KBM-7 (cell line): Measurements from ENCODE around the gene CAMKK2.
"Not testable (repeated sequence)": the region's sequence is repeated elsewhere in the genome, so short reads cannot be mapped to it uniquely, and the experiment has no call there.

Experiments
- DNase-seq: peaks from one replicate; pipeline ENCODE4 v3.0.0-alpha.2; 2015
- in situ Hi-C: fragments of 300-500 bp; cut with MboI; formaldehyde crosslinking; loops from 2 replicates; pipeline ENCODE4 v1.14.3; 2020; ENCODE audit warnings: low sequenced_read_pairs, low pct_unique_long_range_greater_than_20kb, mixed read lengths

CAMKK2 gene

DNA sequence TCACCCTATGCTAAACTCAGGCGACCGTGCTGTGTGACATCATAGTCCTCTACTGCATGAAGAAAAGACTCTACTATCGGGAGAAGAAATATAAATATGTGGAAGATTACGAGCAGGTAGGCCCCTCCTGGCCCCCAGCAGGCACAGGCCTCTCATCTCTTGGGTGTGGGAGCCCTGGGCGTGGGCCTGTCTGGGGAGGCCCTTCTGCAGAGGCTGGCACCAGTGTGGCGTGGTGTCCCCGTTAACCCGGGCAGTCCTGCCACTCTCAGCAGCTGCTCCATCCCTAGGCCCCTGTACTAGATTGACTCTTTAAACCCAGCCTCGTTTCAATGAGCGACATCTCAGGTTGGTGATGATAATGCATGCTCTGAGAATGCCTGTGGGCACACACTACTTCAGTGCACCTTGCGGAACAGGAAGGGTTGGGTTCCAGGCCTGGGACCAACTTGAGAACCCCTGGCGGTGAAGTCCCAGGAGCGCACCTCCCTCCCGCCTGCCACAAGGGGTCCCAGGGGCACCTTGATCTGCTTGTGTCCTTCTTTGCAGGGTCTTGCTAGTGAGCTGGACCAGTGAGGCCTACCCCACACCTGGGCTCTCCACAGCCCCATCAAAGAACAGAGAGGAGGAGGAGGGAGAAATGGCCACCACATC is 63.4 kb downstream of the CAMKK2 start:
- DNase-seq, result no peak
- in situ Hi-C loops, result no loop called here

DNA sequence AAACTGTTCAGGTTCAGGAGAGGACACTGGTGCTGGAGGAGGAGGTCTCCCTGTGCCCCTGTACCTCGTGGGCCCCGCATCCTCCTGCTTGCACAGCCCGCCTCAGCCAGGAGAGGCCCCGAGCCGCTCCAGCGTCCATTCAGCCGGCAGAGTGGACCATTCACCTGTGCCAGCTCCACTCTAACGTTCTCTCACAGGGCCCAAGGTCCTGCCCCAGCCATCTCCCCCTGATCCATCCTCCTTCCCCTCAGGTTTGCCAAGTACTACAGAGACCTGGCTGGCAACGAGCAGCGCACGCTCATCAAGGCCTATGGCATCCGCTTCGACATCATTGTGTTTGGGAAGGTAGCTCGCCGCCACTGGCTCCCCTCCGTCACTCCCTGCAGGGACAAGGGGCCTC is 64.3 kb downstream of the CAMKK2 start:
- in situ Hi-C loops, result no loop called here
- DNase-seq, result no peak

DNA sequence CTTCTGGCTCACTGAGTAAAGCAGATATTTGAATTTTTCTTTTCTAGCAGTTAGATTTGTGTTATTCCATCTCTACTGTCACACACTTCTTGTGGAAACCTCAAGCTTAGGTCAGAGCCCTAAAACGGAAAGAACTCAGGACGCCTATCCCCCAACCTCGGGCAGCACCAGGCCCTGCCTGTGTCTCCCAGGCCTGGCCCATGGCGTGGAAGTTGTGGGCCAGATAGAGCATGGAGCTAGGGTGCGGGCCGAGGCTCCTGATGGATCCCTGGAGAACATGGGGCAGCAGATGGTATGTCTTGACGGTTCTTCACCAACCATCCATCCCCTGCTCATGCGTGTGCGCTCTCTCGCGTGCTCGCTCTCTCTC is 66.0 kb downstream of the CAMKK2 start:
- DNase-seq, result no peak
- in situ Hi-C loops, result no loop called here

DNA sequence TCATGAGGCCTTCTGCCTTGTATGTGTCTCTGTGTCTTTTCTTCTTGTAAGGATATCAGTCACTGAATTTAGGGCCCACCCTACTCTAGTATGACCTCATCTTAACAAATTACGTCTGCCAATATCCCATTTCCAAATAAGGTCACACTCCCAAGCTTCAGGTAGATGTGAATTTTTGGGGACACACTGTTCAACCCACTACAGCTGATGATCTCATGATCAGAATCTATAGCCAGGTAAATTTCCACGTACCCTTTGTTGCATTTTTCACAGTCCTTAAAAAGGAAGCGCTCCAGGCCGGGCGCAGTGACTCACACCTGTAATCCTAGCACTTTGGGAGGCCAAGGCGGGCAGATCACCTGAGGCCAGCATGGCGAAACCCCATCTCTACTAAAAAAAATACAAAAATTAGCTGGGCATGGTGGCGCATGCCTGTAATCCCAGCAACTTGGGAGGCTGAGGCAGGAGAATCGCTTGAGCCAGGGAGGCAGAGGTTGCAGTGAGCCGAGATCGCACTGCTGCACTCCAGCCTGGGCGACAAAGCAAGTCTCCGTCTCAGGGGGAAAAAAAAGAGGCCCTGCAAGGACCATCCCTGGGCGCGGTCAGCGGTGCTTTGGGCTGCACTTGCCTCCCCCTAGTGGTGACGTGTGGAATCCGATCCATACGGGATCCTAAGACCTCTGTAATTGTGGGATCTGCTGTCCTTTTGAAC is 66.5 kb downstream of the CAMKK2 start:
- in situ Hi-C loops, result not testable (repeated sequence)
- DNase-seq, result peak; percentile 75

DNA sequence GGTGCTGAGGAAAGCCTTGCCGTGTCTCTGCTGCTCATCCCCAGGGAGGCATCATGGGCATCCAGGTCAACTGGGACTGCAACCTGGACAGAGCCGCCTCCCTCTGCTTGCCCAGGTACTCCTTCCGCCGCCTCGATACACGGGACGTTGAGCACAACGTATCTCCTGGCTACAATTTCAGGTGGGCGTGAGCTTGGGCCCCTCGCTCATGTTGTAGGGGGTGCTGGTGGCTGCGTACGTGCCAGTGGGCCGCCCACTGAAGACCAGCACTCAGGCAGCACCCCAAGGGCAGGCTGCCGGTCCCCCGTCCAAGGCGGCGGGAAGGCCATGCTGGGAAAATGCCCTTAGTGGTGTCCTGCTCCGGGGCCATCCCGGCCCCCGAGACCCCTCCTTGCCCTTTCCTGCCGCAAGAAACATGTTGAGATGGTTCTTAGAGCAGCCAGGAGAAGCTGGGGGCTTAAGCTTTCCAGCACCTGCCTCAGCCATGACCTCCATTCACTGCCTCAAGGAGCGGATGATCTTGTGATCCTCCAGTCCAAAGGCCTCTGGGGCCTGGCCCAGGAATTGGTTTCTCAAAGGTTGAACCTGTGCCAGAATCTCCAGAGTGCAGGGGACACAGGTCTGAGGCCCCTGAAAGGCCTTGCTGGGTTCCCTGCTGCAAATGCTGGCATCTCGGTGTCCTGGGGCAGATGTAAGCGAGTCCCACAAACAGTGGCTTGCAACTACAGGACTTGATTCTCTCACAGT is 67.4 kb downstream of the CAMKK2 start:
- DNase-seq, result no peak
- in situ Hi-C loops, result no loop called here

DNA sequence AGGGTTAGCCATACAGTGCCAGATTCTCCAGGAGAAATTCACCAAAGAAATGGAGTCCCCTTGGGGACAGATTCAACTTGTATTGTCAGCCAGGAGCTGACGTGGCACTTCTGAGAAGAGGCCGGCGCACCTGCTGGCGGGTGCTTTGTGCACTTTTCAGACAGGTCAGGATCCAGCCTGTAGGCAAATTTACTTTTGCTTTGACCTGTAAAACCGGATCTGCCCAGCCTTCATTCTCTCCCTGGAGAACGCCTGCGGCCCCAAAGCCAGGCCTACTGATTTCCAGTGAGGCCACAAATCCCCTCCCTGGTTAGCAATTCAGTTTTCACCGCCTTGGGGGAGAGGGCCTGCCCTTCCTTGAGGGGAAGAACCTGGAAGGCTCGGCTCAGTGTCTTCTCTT is 69.2 kb downstream of the CAMKK2 start:
- in situ Hi-C loops, result no loop called here

DNA sequence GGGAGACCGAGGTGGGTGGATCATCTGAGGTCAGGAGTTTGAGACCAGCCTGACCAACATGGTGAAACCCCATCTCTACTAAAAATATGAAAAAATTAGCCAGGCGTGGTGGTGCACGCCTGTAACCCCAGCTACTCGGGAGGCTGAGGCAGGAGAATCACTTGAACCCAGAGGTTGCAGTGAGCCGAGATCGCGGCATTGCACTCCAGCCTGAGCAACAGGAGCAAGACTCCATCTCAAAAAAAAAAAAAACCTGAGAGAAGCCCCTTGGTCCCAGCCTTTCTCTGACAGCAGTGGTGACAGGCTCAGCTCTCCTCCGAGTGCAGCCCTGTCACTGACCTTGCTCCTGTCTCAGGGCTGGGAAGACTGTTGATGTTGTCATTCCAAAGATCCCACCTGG is 69.6 kb downstream of the CAMKK2 start:
- in situ Hi-C loops, DNase-seq: not testable (repeated sequence)

More for the DNA sequence above, 69.2 kb downstream of the CAMKK2 start:
- DNase-seq, result no peak

DNA sequence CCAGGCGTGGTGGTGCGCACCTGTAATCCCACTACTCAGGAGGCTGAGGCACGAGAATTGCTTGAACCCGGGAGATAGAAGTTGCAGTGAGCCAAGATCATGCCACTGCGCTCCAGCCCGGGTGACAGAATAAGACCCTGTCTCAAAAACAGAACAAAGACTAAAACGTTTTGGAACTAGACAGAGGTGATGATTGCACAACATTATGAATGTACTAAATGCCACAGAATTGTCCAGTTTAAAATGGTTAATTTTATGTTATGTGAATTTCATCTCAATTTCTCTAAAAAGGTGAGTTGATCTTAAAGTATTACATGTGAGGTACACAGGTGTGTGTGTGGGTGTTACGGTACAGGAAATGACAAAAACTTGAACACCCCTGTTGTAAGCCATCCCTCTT is 70.1 kb downstream of the CAMKK2 start:
- in situ Hi-C loops, result no loop called here
- no peak for DNase-seq

DNA sequence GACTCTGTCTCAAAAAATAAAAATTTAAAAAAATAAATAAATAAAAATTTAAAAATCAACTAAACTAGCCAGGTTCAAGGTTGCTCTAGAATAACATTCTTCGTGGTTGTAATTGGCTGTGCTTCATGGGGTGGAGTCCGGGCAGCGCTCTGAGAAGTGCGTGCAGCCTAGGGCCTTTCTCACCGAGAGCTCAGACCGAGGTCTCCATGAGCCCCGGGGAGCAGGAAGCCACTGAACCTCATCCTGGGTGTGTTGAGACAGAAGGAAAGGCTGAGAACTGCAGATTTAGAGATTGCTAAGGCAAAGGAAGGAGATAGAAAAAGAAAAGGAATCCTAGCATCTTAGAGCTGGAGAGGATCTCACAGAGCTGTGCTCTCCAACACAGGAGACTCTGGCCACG is 71.9 kb downstream of the CAMKK2 start:
- in situ Hi-C loops, result no loop called here
- DNase-seq, result no peak

DNA sequence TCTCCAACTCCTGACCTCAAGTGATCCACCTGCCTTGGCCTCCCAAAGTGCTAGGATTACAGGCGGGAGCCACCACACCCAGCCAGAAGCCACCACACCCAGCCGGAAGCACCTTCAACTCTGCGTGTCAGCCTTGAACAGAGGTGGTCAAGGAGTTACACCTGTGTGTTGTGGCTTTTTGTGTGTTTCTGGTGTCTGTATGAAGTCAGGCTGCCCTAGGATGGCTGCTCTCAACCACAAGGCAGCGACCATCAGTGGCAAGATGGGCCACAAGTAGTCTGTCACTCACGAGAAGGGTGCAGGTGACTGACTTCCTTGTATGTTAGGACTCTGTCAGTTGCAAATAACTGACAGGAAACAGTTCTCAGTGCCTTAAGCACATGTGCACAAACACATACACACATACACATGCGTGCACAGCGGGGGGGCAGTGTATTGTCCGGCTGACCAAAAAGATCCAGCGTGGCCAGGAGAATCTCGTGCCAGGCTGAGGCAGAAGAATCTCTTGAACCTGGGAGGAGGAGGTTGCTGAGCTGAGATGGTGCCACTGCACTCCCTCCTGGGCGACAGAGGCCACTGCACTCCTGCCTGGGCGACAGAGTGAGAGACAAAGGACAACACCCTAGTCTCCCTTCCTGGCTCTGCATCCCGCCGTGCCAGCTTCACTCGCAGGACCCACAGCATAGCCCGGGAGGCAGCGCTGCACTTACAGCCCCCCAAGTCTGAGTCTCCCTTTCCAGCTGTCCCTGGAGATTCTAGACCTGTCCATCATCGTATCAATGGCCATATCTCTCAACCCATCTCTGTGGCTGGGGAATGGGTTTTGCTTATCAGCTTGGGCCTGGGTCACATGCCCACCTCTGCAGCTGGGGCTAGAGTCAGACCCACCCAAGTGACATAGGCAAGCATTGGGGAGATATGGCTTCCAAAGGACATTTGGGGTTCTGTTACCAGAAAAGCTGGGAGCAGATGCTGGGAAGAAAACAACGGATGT is 72.9 kb downstream of the CAMKK2 start:
- in situ Hi-C loops, result no loop called here

DNA sequence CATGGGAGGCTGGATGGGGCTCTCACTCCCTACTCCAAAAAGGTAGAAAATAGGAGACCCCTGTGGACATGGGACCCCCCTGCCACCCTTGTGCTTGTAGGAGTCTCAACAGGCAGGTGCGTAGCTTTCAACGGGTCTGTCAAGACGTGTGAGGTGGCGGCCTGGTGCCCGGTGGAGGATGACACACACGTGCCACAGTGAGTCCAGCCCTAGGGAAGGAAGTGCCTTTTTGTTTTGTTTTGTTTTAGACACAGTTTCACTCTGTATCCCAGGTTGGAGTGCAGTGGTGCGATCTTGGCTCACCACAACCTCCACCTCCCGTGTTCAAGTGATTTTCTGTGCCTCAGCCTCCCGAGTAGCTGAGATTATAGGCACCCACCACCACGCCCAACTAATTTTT is 73.7 kb downstream of the CAMKK2 start:
- DNase-seq, result no peak
- in situ Hi-C loops, result no loop called here

More for the DNA sequence above, 72.9 kb downstream of the CAMKK2 start:
- peak; percentile 41 for DNase-seq

DNA sequence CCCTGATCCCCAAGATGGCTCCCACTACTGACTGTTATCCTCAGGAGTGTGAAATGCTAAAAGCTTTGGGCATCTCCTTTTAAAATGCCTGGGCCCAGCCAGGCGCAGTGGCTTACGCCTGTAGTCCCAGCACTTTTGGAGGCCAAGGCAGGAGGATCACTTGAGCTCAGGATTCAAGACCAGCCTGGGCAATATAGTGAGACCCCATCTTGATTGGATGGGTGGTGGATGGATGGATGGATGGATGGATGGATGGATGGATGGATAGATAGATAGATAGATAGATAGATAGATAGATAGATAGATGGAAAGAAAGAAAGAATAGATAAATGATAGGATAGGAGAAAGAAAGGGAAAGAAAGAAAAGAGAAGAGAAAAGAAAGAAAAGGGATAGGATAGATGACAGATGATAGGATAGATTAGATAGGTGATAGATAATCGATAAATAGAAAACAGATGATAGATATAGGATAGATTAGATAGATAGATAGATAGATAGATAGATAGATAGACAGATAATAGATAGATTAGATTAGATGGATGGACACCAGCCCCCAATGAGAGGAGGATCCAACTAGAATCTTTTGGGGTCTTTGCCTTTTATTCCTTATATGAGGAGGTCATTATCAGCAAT is 77.0 kb downstream of the CAMKK2 start:
- no peak for DNase-seq
- in situ Hi-C loops, result no loop called here

DNA sequence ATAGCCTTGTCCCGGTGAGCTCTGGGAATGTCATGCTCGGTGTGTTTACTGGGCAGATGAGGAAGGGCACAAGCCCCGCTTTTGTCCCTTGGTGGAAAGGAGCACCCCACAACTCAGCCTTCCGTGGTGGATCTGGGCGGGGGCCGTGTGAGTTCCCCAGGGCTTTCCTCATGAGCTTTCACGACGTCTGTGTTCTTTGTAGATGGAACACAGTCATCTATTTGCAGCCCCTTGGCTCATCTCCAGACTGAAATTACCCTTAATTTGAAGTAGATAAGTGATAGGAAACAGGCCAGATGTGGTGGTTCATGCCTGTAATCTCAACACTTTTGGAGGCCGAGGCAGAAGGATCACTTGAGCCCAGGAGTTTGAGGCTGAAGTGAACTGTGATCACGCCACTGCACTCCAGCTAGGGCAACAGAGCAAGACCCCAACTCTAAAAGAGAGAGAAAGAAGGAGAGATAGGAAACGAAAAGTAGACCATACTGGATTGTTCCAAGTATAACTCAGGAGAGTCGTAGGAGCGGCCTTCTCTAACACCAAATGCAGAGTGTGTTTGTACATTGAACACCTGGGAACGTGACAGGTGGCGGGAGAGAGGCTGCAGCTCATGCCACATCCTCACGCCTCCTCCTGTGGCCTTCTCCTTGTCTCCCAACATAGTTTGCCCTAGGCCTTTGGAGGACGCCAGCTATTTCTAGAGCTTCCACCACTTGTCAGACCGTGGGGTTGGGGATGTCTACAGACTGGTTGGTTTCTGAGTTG is 77.7 kb downstream of the CAMKK2 start:
- in situ Hi-C loops, result no loop called here
- DNase-seq, result no peak

DNA sequence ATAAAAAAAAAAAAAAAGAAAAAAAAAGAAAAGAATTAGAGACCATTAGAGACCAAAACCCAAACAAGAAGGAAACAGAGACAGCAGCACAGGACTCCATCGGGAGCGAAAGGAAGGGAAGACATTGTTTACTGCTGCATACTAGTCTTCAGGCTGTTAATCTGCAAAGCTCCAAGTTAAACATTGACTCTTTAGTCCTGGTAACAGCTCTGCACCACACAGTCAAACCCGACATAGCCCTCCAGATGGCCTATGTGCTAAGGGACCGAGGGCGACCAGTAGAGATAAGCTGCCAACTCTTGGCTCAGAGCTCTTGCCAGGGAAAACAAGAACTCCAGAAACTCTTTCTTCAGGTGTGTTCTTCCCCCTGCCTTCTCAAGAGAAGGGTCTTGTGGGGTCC is 78.7 kb downstream of the CAMKK2 start:
- in situ Hi-C loops, result no loop called here
- DNase-seq, result no peak

DNA sequence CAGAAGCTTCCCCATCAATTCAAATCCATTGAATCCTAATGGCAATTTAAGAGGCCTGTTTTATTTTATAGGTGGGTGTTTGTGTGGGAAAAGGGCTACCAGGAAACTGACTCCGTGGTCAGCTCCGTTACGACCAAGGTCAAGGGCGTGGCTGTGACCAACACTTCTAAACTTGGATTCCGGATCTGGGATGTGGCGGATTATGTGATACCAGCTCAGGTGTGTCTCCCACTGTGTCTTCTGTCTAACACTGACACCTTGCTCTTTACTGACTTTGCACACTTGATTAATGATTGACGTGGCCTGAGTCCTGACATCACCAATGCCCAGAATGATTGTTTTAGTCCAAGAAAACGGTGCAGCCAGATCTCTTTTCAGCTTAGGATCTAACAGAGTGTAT is 79.4 kb downstream of the CAMKK2 start:
- DNase-seq, result no peak
- in situ Hi-C loops, result no loop called here

DNA sequence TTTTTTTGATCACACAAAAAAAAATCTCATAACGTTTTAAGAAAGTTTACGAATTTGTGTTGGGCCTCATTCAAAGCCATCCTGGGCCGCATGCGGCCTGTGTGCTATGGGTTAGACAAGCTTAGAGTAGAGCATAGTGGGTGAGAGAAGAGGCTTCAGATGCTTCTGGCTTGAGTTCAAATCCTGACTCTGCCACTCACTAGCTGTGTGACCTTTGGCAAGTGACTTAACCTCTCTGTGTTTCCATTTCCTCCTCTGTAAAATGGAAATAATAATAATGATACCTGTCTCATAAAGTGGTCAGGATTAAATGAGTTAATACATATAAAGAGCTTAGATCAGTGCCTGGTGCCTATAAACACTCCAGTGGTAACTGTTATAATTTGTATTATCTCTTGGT is 80.4 kb downstream of the CAMKK2 start:
- DNase-seq, result no peak
- in situ Hi-C loops, result no loop called here

DNA sequence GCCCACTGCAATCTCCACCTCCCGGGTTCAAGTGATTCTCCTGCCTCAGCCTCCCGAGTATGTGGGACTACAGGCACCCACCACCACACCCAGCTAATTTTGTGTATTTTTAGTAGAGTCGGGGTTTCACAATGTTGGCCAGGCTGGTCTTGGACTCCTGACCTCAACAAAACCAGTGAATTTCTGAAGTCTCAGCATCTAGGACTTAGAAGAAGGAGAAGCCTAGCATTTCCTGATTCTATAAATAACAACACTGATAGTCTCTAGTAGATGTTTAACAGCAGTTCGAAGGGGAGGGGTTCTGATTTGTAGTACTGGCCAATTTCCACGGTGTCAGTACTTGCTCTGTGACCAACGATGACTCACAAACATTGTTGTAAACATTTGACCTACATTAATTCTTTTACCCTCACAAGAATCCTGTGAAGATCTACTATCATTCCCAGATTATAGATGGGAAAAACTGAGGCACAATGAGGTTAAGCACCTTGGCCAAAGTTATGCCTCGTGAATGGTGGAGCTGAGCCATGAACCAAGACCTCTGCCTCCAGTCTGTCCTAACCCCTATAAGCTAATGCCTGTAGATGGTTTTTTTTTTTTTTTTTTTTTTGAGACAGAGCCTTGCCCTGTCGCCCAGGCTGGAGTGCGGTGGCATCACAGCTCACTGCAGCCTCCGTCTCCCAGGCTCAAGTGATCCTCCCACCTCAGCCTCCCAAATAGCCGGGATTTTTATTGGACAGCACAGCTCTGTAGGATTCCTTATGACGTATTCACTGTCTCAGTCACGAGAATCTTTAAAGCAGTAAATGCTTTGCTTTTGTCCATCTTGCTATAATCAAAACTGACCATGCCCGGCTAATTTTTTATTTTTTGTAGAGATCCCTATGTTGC is 81.4 kb downstream of the CAMKK2 start:
- DNase-seq, result no peak
- in situ Hi-C loops, result no loop called here
